CMK (cell line): ENCODE data around the gene C5AR1.
"Not testable (repeated sequence)": the region's sequence is repeated elsewhere in the genome, so short reads cannot be mapped to it uniquely, and the experiment has no call there.

ENCODE experiments used
- DNase-seq: peaks from one replicate; pipeline ENCODE4 v3.0.0-alpha.2; 2010; ENCODE audit warnings: low read depth

Gene C5AR1

GRCh38 chr19:47309608-47310007, at the start of gene C5AR1:
TSS of gene C5AR1 (plus strand) at chr19:47309861. CDS start at chr19:47309896, 35 bp downstream.
- DNase-seq, result no peak

DNA sequence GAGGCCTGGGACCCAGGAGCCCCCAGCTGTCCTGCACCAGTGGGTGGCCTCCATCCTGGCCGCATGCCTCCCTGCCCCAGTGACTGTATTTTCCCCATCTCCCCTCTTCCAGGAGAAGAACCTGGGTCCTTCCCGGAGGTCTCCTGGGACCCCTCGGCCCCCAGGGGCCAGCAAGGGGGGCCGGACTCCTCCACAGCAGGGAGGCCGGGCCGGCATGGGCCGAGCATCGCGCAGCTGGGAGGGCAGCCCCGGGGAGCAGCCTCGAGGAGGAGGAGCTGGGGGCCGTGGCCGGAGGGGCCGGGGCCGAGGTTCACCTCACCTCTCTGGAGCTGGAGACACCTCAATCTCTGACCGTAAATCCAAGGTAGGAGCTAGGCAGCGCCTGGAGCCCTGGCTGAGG, 49.2 kb upstream of the C5AR1 start:
- no peak for DNase-seq

GRCh38 chr19:47261946-47262793, 47.5 kb upstream of the C5AR1 start:
- peak; percentile 91 for DNase-seq

GRCh38 chr19:47264629-47265028, 45.0 kb upstream of the C5AR1 start:
- DNase-seq, result no peak

DNA sequence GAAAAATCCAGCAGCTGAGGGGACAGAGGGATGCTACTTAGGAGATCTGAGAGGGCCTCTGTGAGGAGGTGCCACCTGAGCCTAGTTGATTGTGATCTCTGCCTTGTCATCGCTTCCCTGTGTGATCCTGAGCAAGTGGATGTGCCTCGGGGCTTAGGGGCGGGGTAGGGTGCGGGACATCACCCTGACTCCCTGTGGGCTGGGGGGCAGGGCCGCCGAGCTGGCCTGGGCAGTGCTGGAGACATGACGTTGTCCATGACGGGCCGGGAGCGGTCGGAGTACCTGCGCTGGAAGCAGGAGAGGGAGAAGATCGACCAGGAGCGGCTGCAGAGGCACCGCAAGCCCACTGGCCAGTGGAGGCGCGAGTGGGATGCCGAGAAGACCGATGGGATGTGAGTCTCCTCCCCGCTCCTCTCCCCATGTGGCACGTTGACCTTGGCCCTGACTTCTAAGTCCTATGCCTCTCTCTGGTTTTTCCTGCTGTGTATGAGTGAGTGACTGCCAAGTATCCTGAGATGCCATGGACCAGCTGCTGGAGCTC, 43.2 kb upstream of the C5AR1 start:
- no peak for DNase-seq

- no peak for DNase-seq
These were observed 42.3 kb upstream of the C5AR1 start for GRCh38 chr19:47267350-47267759.

DNA sequence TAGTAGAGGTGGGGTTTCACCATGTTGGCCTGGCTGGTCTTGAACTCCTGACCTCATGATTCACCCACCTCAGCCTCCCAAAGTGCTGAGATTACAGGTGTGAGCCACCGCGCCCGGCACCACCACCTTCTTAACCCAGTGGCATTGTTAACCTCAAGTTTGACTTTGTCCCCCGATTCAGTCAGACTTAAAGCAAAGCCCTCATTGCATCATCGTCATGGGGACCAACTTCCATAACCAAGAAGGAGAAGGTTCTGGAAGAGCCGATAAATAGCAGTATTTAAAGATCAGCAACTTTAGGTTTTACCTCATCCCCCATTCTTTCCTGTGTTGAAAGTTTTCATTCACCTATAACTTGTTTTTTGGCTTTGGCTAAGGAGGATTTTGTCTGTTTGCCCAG, 41.6 kb upstream of the C5AR1 start:
- no peak for DNase-seq

DNA sequence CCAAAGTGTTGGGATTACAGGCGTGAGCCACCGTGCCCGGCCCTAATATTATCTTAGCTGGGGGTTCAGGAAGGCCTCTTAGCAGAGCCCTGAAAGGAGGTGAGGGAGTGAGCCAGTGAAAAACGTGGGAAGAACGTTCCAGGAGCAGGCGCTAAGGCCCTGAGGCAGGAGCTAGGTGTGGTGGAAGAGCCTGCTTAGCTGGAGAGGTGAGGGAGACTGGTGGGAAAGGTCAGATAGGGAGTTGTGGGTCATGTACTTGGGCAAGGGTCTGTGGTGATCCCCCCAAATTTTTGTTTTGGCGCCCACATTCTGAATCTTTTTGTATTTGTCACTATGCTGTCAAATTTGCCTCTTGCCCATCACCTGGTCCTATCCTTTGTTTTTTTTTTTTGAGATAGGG, 40.1 kb upstream of the C5AR1 start:
- DNase-seq, result no peak

DNA sequence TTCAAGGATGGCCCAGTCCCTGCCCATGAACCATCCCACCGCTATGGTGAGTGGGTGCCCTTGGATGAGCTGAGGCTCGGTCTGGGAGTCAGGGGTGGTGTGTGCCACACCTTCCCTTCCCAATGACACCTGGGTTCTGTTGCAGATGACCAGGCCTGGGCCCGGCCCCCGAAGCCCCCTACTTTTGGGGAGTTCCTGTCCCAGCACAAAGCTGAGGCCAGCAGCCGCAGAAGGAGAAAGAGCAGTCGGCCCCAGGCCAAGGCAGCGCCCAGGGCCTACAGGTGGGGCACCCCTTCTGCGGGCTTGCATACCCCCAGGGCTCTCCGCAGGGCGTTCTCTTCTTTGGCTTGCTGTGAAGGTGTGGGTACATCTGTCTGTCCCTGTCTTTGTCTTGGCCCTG, 39.3 kb upstream of the C5AR1 start:
- no peak for DNase-seq

DNA sequence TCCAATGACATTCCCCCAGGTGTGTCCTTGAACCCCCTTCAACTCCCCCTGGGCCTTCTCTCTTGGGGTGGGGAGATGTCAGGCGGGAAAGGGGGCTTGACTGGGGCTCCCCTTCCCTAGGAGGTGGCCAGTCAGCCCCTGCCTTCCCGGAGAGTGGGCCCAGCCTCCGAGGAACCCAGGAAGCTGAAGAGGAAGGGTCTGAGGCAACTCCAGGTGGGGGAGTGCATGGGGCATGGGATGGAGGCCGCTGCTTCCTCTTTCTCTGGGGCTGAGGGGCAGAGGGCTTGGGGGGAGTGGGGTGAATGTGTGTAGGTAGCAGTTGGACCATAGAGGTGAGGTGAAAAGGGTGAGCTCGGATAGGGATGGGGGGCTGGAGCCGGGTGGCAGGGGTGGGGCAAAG, 37.7 kb upstream of the C5AR1 start:
- no peak for DNase-seq

GRCh38 chr19:47272448-47273312, 37.0 kb upstream of the C5AR1 start:
- DNase-seq, result peak; percentile 61

- peak; percentile 89 for DNase-seq
These were observed 36.2 kb upstream of the C5AR1 start for GRCh38 chr19:47273313-47274070.

GRCh38 chr19:47274071-47274890, 35.4 kb upstream of the C5AR1 start, which contains the start of gene INAFM1:
TSS of gene INAFM1 (plus strand) at chr19:47274885. CDS start at chr19:47274920, 35 bp downstream.
- peak; percentile 90 for DNase-seq

DNA sequence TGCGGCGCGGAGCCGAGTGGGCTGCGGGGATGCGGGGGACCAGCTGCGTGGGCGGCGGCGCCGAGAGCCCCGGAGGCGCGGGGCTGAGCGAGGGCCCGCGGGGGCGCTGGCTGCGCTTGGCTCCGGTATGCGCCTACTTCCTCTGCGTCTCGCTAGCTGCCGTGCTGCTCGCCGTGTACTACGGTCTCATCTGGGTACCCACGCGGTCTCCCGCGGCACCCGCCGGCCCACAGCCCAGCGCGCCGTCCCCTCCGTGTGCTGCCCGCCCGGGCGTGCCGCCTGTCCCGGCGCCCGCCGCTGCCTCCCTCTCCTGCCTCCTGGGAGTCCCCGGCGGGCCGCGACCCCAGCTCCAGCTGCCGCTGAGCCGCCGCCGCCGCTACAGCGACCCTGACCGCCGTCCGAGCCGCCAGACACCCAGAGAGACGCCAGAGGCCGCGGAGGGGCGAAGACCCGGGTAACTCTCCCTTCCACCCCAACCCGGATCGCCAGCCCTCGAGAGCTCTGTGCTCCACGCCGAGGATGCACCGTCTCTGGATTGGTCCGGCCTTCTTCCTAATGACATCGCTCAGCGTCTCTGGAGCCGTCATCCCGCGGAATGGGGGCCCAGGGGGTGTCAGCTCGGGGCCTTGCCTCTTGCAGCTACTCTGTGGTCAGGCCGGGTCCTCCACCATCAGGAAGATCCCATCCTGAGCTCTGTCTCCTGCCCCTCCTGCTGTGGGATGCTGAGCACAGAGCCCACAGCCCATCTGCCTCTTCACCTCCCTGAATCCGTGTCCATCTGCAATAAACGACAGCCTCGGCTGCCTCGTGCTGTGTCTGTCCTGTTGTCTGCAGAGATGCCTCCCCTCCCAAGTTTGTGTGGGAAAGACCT, 34.5 kb upstream of the C5AR1 start:
- DNase-seq, result no peak

DNA sequence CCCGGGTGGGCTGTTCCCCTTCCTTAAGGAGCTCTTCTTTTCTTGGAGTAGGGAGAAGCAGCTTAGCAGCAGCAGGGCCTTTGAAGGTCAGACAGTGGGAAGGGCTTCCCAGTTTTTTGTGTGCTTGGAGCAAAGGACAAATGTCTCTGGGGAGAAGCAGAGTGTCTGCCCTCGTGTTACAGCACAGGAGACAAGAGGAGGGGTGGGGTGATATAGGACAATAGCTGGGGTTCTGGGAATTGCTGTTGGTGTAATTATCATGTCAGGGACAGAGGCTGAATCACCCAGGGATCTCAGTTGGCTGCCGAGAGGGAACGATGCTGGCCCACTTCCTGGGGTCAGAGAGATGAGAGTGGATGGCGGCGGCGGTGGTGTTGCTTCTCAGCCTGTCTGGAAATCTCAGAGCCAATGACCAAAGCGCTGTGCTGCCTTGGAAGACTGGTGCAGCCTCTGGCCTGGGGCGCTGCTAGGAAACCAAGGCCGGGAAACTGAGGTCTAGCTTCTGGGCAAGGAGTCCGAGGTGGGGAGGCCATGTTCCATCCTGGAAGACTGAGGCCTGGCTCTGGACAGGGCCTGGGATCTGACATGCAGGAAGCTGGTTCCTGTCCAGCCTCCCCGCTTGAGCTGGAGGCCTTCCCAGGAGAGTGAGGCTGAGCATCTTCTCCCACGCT, 33.7 kb upstream of the C5AR1 start:
- DNase-seq, result no peak

- DNase-seq, result not testable (repeated sequence)
These were observed 33.1 kb upstream of the C5AR1 start for GRCh38 chr19:47276513-47276912.

DNA sequence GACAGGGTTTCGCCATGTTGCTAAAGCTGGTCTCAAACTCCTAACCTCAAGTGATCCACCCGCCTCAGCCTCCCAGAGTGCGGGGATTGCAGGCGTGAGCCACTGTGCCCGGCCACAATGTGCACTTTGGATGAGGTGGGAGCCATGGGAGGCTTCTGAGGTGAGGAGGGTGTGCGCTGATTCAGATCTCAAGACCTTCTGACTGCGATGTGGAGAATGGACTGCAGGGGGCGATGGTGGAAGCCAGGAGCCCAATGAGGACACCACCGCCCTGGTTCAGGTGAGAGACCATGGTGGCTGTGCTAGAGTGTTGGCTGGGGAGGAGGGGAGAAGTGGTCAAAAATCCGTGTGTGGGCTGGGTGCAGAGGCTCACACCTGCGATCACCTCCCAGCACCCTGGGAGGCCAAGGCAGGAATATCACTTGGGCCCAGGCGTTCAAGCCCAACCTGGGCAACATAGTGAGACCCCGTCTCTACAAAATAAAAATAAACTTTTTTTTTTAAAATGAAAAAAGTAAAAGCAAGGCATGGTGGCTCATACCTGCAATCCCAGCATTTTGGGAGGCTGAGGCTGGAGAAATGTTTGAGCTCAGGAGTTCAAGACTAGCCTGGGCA, 29.4 kb upstream of the C5AR1 start:
- no peak for DNase-seq

DNA sequence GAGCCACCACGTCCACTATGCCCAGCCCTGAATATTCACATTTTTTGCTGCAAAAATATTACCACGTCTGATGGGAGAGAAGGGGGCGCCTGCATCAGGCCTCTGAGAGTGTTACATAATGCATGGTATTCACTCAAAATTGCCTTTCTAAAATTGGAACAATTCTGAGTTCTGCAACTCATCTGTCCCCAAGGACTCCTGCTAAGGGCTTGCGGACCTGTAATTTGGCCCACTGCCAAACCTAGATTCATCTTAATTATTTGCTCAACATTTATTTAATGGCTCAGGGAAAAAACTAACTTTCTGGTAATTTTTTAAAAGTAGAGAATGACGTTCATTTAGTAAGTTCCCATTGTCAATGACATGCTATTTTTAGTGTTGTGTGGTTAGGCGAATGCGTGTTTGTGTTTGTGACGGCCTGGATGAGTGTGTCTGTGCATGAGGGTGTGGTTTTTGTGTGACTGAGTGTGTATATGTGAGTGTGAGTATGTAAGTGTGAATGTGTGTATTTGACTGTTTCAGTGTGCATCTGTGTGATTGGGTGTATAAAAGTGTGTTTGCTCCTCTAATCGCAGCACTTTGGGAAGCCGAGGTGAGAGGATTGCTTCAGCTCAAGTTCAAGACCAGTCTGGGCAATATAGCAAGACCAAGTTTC, 26.1 kb upstream of the C5AR1 start:
- DNase-seq, result no peak
